Muscle layer of colon (tissue), 2 donors: ENCODE data around the gene ZMYM3.
"Not testable (repeated sequence)": the region's sequence is repeated elsewhere in the genome, so short reads cannot be mapped to it uniquely, and the experiment has no call there.

ENCODE experiments used
- H3K27ac ChIP-seq: one replicate; pipeline ENCODE4 v1.7.0; 2013; ENCODE audit warnings: low read depth, mild to moderate bottlenecking, low read length, moderate library complexity
- H3K27me3 ChIP-seq, 2 donors: one replicate each; pipeline ENCODE4 v1.7.0; 2013; ENCODE audit warnings: low read length in 2 of 2, mild to moderate bottlenecking in 2 of 2; ENCODE audit not compliant: insufficient read depth in 2 of 2, control insufficient read depth in 1 of 2
- H3K36me3 ChIP-seq: one replicate; pipeline ENCODE4 v1.7.0; 2013; ENCODE audit warnings: mild to moderate bottlenecking, low read length; ENCODE audit not compliant: insufficient read depth
- H3K4me1 ChIP-seq: one replicate; pipeline ENCODE4 v1.7.0; 2013; ENCODE audit warnings: mild to moderate bottlenecking, low read length; ENCODE audit not compliant: insufficient read depth
- H3K4me3 ChIP-seq, 2 donors: one replicate each; pipeline ENCODE4 v1.7.0; 2013; ENCODE audit warnings: low read length in 2 of 2, low read depth in 1 of 2, mild to moderate bottlenecking in 1 of 2, moderate library complexity in 1 of 2
- H3K9ac ChIP-seq: one replicate; pipeline ENCODE4 v1.7.0; 2013; ENCODE audit warnings: low read length
- H3K9me3 ChIP-seq: one replicate; pipeline ENCODE4 v1.7.0; 2013; ENCODE audit warnings: mild to moderate bottlenecking, low read length
- donor health status: abdominal sarcoma.
- donor health status: Adenocarcinoma of cecum.

ZMYM3 gene

DNA sequence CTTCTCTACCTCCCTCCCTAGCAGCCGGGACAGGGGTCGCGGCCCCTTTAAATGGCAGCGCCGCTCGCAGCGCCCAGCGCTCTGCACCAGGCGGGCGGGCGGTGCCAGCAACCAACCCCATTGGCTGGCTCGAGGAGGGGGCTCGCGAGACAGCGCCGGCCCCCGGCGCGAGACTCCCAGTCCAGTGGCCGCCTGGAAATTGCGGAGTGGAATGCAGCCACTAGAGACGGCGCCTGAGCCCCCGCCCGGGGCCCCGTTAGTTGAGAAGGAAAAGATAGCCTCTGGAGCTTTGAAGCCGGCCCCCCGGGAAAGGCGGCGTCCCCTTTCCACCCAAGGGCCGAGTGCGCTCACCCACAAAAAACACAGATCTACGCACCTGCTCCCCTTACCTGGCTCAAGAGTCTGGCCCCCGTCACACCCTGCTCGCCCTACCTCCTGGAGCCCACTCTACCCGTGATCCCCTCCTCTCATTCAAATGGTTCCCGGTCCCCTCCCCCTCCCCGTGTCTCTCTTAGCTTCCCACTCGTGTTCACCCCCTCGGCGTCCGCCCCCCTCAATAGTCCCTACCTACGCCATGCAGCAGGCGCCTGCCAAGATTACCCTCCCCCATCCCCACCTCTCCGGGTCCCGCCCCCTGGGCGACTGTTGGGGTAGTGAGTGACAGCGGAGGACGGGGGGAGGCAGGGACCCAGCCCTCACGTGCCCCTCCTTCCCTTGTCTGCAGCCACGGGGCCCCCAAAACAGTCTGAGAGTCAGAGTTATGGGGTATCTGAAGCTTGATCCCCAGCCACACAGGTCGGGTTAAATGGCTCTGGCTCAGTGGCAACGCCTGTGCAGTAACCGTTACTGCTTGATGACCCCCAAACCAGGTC is at the start of gene ZMYM3:
Gene ZMYM3 (minus strand): TSS at position 49 of the 872 bp plus-strand sequence. CDS start 885 bp downstream, outside the sequence.
- Histone ChIP-seq H3K27ac (peak within 1 kb of the TSS; percentile 68), H3K9ac (peak within 1 kb of the TSS; percentile 44), H3K36me3 (no peaks in the 10 kb centered on the region), H3K4me1 (peaks cover 13% of the 10 kb centered on the region), H3K9me3 (no peaks in the 10 kb centered on the region), H3K27me3 (peaks cover 0 to 12% of the 10 kb centered on the region in 2 donors), H3K4me3 (peak within 1 kb of the TSS; percentile 55 to 77)

DNA sequence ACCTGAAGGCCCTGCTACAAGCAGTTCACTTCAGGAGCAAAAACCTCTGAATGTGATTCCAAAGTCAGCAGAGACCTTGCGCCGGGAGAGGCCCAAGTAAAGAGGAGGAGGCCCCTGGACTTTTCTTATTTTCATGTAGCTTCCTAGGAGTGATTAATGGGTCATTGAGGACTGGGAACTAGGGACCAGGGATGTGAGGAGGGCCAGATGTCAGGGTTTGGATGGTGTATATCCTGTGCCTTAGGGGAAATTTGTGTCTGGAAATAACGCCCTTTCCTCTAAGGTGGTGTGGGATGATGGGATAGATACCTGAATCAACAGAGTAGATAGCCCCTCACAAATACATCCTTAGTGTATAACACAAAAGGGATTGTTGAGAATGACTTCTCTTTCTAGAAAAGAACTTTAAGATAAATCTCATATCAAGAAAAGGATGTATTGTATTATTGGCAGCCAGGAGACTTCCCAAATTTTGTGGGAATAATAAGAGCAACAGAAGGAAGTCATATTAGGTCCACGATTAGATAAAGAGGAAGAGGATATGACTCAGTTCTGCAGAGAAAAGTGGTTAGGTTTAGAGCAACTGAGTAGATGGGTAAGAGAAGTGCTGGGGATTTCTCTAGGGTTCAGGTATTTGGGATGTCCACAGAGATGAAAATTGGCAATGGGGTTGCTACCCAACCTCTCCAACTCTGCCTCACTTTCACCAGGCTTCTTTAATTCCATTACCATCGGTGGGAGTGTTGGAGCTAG is 48.7 kb upstream of the ZMYM3 start:
- Histone ChIP-seq H3K9me3 (peaks cover 3% of the 10 kb centered on the region), H3K27me3 (no peaks in the 10 kb centered on the region), H3K27ac (peak overlapping the region; percentile 44), H3K36me3 (peaks cover 11% of the 10 kb centered on the region), H3K4me3 (peak overlapping the region; percentile 8 to 55), H3K4me1 (peaks cover 16% of the 10 kb centered on the region), H3K9ac (peak overlapping the region; percentile 55)

DNA sequence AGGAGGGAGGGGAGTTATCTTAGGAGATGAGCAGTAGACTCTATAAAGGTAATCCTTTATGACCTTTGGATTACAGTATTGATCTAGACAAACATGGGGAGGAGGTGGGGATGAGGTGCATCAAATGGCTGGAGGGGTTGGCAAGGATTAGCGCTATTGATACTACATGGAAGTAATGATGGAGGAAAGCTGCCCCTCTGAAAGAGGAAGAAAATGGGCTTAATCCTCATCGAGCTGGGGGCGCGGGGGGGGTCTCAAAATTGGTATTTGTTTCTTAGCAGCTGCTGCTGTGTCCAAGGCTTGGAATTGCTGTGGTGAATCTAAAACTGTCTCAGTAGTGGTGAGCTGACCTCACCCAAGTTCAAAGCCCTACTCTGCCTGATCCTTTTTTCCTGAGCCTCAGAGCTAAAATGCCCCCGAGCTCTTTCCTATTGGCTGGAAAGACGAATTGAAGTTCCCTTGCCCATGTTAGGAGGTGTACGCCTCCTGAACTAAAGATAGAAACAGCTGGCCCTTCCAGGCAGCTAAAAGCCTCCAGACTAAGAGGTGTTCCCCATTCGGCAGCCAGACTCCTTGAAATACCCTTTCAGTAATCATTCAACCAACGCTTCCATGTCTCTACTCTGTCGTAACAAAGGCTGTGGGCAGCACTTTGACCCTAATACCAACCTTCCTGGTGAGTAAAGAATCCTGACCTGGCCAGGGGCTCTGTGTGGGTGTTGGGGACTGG is 47.4 kb upstream of the ZMYM3 start, which contains the start of gene ITGB1BP2:
Gene ITGB1BP2 (plus strand): TSS at position 556 of the 730 bp plus-strand sequence. CDS start 57 bp downstream, at position 613.
- Histone ChIP-seq H3K27ac (peak within 1 kb of the TSS; percentile 80), H3K27me3 (no peaks in the 10 kb centered on the region), H3K36me3 (peaks cover 23% of the 10 kb centered on the region), H3K9ac (peak within 1 kb of the TSS; percentile 55), H3K4me1 (peaks cover 16% of the 10 kb centered on the region), H3K4me3 (peak within 1 kb of the TSS; percentile 8 to 55), H3K9me3 (peaks cover 3% of the 10 kb centered on the region)

DNA sequence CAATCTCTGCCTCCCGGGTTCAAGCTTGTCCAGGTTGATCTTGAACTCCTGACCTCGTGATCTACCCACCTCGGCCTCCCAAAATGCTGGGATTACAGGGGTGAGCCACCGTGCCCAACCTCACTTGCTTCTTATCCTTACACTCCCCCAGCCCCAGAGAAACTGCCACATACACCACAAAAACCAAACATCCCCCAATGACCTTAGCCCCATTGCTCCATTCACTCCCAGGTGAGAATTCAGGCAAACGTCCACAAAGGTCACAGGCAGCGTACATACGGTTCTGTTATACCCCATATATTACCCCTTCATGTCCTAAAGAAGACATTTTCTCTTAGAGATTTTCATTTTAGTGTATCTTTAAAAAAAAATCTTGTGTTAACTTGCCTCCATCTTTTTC is 46.6 kb upstream of the ZMYM3 start:
- not testable (repeated sequence) for H3K9ac ChIP-seq, H3K4me3 ChIP-seq, H3K27ac ChIP-seq, H3K9me3 ChIP-seq, H3K27me3 ChIP-seq
- Histone ChIP-seq H3K4me1 (peaks cover 16% of the 10 kb centered on the region), H3K36me3 (peaks cover 25% of the 10 kb centered on the region)

DNA sequence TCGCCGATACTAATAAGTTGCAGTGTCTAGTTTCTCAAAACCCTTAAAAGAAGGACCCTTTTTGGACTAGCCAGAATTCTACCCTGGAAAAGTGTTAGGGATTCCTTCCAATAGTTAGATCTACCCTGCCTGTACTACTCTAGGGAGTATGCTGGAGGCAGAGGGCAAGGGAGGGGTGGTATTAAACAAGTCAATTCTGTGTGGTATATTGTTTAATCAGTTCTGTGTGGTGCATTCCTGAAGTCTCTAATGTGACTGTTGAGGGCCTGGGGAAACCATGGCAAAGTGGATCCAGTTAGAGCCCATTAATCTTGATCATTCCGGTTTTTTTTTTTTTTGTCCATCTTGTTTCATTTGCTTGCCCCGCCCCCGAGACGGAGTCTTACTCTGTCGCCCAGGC is 46.1 kb upstream of the ZMYM3 start:
- H3K9ac ChIP-seq, H3K27ac ChIP-seq, H3K27me3 ChIP-seq, H3K4me3 ChIP-seq, H3K9me3 ChIP-seq: not testable (repeated sequence)
- peaks cover 16% of the 10 kb centered on the region for H3K4me1 ChIP-seq
- peaks cover 25% of the 10 kb centered on the region for H3K36me3 ChIP-seq

DNA sequence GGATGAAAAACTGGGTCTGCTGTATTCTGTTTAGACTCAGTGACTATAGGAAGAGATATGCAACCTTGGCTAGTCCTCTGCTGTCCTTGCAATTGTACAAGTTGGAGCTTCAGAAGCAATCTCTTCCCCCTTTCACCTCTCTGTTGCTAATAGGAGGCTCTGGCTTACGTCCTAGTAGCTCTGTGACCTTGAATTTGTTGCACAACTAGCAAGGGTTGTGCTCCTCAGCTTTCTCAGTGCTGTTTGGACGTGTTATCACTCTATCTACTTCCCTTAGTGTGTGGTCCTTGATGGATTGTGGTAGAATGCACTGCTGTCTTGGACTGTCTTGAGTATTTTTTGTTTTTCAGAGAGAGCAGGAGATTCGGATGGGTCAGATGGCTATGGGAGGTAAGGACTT is 44.2 kb upstream of the ZMYM3 start:
- no peak overlapping the region for H3K9ac ChIP-seq
- no peak overlapping the region for H3K4me3 ChIP-seq
- H3K27ac ChIP-seq = no peak overlapping the region
- H3K27me3 ChIP-seq = no peaks in the 10 kb centered on the region
- H3K9me3 ChIP-seq = peaks cover 3% of the 10 kb centered on the region
- peaks cover 9% of the 10 kb centered on the region for H3K4me1 ChIP-seq
- H3K36me3 ChIP-seq = peaks cover 36% of the 10 kb centered on the region

DNA sequence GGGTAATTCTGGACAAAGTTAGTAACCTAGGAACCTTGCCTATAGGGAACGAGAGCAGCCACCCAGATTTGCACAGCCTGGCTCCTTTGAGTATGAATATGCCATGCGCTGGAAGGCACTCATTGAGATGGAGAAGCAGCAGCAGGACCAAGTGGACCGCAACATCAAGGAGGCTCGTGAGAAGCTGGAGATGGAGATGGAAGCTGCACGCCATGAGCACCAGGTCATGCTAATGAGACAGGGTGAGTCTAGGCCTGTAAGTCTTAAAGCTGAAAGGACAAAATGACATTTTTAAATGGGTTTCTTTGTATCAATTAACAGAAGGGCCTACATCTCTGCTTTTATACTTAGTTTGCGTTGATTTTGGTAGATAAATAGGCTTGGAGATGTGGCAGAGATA is 42.9 kb upstream of the ZMYM3 start:
- Histone ChIP-seq H3K4me1 (no peaks in the 10 kb centered on the region), H3K36me3 (peaks cover 44% of the 10 kb centered on the region), H3K27ac (no peak overlapping the region), H3K9ac (no peak overlapping the region), H3K4me3 (no peak overlapping the region), H3K9me3 (peaks cover 3% of the 10 kb centered on the region), H3K27me3 (no peaks in the 10 kb centered on the region)

DNA sequence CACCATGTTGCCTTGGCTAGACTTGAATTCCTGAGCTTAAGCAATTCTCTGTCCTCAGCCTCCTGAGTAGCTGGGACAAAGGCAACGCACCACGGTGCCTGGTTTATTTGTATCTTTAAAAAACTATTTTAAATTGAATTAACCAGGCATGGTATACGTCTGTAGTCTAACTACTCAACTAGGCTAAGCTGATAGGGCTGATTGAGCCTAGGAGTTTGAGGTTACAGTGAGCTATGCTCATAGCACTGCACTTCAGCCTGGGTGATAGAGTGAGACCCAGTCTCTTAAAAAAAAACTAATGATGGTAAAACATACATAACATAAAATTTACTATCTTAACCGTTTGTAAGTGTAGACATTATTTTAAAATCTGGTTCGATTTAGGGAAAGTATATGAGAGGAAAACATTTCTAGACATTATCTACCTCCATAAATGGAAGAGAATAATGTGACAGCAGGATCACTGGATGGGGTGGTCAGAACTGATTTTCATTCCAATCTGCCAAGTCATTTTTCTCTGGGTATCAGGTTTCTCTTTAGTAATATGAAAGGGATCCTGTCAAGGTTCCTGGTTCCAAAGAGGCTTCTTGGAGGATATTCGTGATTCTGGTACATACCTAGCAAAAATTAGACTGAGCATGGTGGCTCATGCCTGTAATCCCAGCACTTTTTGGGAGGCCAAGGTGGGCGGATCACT is 38.9 kb upstream of the ZMYM3 start:
- Histone ChIP-seq H3K9ac (no peak overlapping the region), H3K36me3 (peaks cover 49% of the 10 kb centered on the region), H3K9me3 (no peaks in the 10 kb centered on the region), H3K4me1 (peaks cover 5% of the 10 kb centered on the region), H3K4me3 (no peak overlapping the region), H3K27me3 (no peaks in the 10 kb centered on the region), H3K27ac (no peak overlapping the region)

DNA sequence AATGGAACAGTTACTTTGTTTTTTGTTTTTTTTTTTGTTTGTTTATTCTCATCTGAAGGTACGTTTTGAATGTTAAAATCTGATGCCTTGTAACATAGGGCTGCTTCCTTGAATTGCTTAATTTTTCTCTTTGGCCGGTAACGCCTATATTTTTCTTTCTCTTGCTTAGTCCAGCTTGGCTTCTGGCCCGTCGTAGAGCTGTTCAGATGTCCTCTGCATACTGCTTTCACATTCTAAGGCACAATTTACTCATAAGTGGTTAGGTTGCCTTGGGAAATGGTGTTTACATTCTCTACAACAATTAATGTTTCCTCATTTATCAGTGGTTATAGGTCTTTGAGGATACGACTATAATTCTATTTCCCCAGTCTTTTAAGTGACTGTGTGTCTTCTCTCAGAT is 37.4 kb upstream of the ZMYM3 start:
- Histone ChIP-seq H3K9ac (no peak overlapping the region), H3K4me3 (no peak overlapping the region), H3K27ac (no peak overlapping the region), H3K27me3 (no peaks in the 10 kb centered on the region), H3K4me1 (peaks cover 5% of the 10 kb centered on the region), H3K36me3 (peaks cover 35% of the 10 kb centered on the region), H3K9me3 (no peaks in the 10 kb centered on the region)

DNA sequence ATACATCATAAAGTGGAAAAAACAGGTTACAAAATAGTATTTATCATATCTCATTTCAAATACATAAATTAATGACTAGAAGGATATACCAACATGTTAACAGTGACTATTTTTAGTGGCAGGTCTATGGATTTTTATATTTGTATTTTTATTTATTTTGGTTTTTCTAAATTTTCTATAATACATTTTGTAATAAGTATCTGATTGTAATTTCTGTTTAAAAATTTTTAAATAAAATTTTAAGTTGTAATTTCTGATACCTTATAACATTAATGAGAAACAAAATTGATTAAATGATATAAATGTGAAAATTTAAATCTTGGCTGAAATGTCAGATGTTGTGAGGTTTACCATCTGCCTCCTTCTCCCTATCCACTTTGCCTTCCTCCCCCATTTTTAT is 32.0 kb upstream of the ZMYM3 start:
- Histone ChIP-seq H3K36me3 (peaks cover 5% of the 10 kb centered on the region), H3K27ac (no peak overlapping the region), H3K9ac (no peak overlapping the region), H3K9me3 (no peaks in the 10 kb centered on the region), H3K27me3 (no peaks in the 10 kb centered on the region), H3K4me1 (peaks cover 5% of the 10 kb centered on the region), H3K4me3 (no peak overlapping the region)
